Rectal smooth muscle tissue (tissue), 1 donor: Measurements from ENCODE around the gene ZBTB1.
"Not testable (repeated sequence)": the region's sequence is repeated elsewhere in the genome, so short reads cannot be mapped to it uniquely, and the experiment has no call there.

Experiments used
- H3K27ac ChIP-seq: one replicate; pipeline ENCODE4 v1.7.0; 2013; ENCODE audit warnings: low read depth, low read length, inconsistent platforms
- H3K27me3 ChIP-seq: one replicate; pipeline ENCODE4 v1.7.0; 2013; ENCODE audit warnings: low read length; ENCODE audit not compliant: control insufficient read depth, insufficient read depth
- H3K36me3 ChIP-seq: one replicate; pipeline ENCODE4 v1.7.0; 2013; ENCODE audit warnings: low read length; ENCODE audit not compliant: control insufficient read depth, insufficient read depth
- H3K4me1 ChIP-seq: one replicate; pipeline ENCODE4 v1.7.0; 2013; ENCODE audit warnings: low read length; ENCODE audit not compliant: control insufficient read depth, insufficient read depth
- H3K4me3 ChIP-seq: one replicate; pipeline ENCODE4 v1.7.0; 2013; ENCODE audit warnings: low read length
- H3K9ac ChIP-seq: one replicate; pipeline ENCODE4 v1.7.0; 2013; ENCODE audit warnings: low read length

Gene ZBTB1

DNA sequence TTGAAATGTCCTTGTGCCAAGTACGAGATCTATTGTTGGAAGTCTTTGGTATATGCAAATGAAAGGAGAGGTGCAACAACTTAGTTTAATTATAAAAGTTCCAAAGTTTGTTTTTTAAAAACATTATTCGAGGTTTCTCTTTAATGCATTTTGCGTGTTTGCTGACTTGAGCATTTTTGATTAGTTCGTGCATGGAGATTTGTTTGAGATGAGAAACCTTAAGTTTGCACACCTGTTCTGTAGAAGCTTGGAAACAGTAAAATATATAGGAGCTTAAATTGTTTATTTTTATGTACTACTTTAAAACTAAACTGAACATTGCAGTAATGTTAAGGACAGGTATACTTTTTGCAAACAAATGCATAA is 38.2 kb downstream of the ZBTB1 start:
- Histone ChIP-seq H3K36me3 (no peaks in the 10 kb centered on the region), H3K27ac (peak overlapping the region; percentile 75), H3K9ac (no peak overlapping the region), H3K4me1 (no peaks in the 10 kb centered on the region), H3K4me3 (peak overlapping the region; percentile 72), H3K27me3 (no peaks in the 10 kb centered on the region)

- H3K9ac ChIP-seq, result no peak overlapping the region
- no peaks in the 10 kb centered on the region for H3K36me3 ChIP-seq
- peaks cover 2% of the 10 kb centered on the region for H3K4me1 ChIP-seq
- H3K27ac ChIP-seq, result no peak overlapping the region
- H3K27me3 ChIP-seq, result no peaks in the 10 kb centered on the region
- no peak overlapping the region for H3K4me3 ChIP-seq
Observed at GRCh38 chr14:64544607-64545312, 40.2 kb downstream of the ZBTB1 start.

DNA sequence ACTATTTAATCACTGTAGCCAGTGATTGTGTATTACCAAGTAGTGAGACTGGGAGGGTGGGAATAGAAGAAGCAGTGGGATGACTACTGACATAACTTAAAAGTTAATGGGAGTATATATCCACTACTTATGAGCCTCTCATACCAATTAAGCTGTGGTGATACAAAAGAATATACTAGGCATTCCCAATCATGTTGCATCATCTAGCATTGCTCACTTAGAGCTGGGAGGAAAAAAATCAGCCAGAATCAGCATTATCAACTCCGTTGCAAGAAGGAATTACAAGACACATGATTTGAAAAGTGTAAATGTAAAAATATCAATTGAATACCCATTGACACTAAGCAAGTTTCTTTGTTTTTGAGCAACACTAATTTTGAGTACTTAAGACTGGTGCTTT is 44.4 kb downstream of the ZBTB1 start:
- no peak overlapping the region for H3K27ac ChIP-seq
- H3K36me3 ChIP-seq, result no peaks in the 10 kb centered on the region
- H3K9ac ChIP-seq, result no peak overlapping the region
- H3K27me3 ChIP-seq, result no peaks in the 10 kb centered on the region
- H3K4me1 ChIP-seq, result peaks cover 2% of the 10 kb centered on the region
- no peak overlapping the region for H3K4me3 ChIP-seq

DNA sequence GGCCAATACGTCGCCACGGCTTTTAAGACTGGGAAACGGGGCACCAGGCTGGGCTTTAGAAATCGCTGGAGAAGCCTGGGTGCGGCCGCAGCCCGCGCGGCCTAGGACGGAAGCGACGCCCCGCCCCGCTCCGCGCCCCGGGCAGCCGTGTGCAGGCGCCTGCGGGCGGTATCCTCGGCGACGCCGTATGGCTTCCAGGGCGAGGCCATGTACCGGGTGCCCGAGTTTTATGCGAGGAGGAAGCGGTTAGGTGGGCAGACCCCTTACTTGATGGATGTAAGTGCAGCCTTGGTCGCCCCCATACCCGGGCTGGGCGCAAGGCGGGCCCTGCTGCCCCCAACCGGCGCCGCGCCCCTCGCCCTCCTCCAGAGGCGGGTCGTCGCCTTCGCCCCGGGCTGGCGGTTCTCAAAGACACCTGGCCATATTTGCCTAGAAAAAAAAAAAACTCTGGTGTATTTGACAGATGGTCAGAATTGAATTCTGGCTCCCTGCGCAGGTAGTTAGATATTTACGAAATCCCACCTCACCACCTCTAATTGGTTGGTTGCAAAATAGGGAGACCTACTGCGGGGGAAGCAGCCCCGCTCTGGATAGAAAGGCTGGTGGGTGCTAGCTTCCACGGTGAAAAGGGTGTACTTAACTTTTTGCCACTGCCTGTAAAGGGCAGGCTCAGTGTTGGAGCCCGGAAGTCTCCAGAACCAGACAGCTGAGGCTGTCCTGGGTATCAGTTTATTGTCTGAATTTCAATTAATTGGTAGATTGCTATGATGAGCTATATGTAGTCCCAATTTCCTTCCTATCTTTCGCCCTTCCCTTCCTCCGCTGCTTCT is 45.4 kb downstream of the ZBTB1 start, which contains the start of gene PPP1R36:
Gene PPP1R36 (plus strand): TSS at position 171 of the 830 bp plus-strand sequence. CDS start 37 bp downstream, at position 208.
- H3K4me3 ChIP-seq, result peak within 1 kb of the TSS; percentile 69
- peak within 1 kb of the TSS; percentile 40 for H3K27ac ChIP-seq
- H3K9ac ChIP-seq, result peak within 1 kb of the TSS; percentile 40
- H3K4me1 ChIP-seq, result peaks cover 2% of the 10 kb centered on the region
- H3K27me3 ChIP-seq, result no peaks in the 10 kb centered on the region
- no peaks in the 10 kb centered on the region for H3K36me3 ChIP-seq

DNA sequence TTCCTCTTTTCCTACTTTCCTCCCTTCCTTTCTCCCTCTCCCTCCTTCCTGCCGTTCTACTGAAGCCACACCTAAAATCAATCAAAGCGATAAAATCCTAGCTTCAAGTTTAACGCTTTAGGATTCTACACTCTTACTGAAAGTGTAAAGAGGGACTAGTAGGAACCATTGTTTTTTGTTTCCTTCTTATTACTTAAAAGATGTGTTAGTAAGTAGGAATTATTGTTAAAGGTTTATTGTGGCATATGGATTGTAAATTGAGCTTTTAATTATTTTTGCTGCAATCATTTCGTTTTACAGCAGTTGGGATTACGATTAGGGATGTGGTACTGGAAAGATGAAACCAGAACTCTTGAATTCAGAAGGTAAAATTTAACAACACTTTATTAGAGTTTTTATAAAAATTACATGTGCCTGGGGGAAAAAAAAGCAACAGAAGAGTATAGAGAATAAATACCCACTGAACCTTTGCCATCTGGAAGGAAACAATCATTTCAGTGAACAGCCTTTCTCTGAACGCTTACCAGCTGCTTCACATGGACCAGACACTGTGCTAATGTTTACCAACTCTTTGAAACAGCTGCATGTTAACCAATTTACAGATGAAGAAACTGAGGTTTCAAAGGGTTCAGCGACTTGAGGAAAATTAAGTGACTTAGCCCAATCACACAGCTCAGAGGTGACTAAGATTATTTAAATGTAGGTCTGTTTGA is 46.2 kb downstream of the ZBTB1 start:
- H3K36me3 ChIP-seq, result no peaks in the 10 kb centered on the region
- no peak overlapping the region for H3K9ac ChIP-seq
- H3K4me3 ChIP-seq, result peak overlapping the region; percentile 69
- peaks cover 2% of the 10 kb centered on the region for H3K4me1 ChIP-seq
- no peak overlapping the region for H3K27ac ChIP-seq
- H3K27me3 ChIP-seq, result no peaks in the 10 kb centered on the region

DNA sequence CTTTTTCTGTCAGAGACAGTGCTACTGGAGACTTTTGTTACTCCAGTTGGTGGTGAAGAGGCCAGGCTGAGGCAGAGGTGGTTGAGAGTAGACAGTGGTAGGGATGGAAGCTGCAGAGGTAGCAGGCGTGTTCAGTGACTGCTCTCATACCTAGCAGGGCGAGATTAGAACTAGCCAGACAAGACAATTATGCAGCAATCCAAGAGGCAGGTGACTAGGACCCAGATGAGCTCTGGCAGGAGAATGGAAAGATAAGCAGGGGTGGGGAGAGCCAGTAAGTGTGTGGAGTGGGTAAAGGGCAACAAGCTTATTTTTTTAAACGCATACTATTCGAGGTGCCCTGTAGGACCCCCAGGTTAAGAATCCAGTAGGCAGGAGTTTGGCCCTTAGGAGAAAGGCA is 50.0 kb downstream of the ZBTB1 start:
- Histone ChIP-seq H3K27me3 (no peaks in the 10 kb centered on the region), H3K36me3 (no peaks in the 10 kb centered on the region), H3K4me3 (no peak overlapping the region), H3K9ac (no peak overlapping the region), H3K4me1 (peaks cover under 1% of the 10 kb centered on the region), H3K27ac (no peak overlapping the region)

GRCh38 chr14:64556526-64556925 is 52.0 kb downstream of the ZBTB1 start:
- H3K27ac ChIP-seq, result no peak overlapping the region
- no peaks in the 10 kb centered on the region for H3K4me1 ChIP-seq
- no peaks in the 10 kb centered on the region for H3K36me3 ChIP-seq
- H3K9ac ChIP-seq, result no peak overlapping the region
- no peak overlapping the region for H3K4me3 ChIP-seq
- no peaks in the 10 kb centered on the region for H3K27me3 ChIP-seq

GRCh38 chr14:64558216-64558615 is 53.6 kb downstream of the ZBTB1 start:
- H3K9ac ChIP-seq, H3K4me3 ChIP-seq, H3K4me1 ChIP-seq, H3K36me3 ChIP-seq, H3K27ac ChIP-seq, H3K27me3 ChIP-seq: not testable (repeated sequence)

DNA sequence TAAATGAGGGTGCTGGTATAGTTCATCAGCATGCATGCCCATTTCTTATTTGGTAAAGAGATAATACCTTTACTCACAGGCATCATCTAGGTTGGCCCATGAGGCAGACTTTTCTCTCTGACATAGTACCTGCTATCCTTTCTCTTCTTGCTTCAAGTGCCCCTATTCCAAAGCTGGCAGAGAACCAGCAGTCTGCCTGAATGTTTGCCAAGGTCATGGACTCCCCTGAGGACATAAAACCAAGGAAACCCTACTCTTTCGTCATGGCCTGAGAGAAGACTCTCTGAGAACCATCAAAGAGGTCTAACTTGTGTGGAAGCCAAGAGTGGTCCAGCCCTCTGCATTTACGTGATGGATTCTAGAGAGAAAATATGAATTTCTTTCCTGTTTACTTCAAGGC is 57.1 kb downstream of the ZBTB1 start:
- Histone ChIP-seq H3K27me3 (no peaks in the 10 kb centered on the region), H3K4me3 (no peak overlapping the region), H3K4me1 (peaks cover 4% of the 10 kb centered on the region), H3K36me3 (no peaks in the 10 kb centered on the region), H3K9ac (no peak overlapping the region), H3K27ac (no peak overlapping the region)

DNA sequence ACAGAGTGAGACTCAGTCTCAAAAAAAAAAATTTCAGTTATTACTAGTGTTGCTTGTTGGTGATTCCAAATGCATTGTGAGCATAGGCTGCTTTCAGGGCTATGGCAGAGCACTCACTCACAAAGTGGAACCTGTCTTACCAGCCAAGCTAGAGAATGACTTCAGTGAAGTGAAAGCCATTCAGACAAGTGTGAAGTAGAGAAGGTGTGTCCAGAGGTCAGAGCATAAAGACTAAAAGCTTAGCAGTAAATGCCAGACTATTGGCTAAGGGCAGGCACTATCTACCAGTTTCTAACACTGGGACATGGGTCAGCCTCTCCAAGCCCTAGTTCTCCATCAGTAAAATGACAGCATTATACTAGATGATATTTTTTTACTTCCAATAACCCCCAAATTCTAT is 57.9 kb downstream of the ZBTB1 start:
- Histone ChIP-seq H3K27ac (no peak overlapping the region), H3K4me1 (peaks cover 10% of the 10 kb centered on the region), H3K36me3 (no peaks in the 10 kb centered on the region), H3K27me3 (no peaks in the 10 kb centered on the region), H3K9ac (no peak overlapping the region), H3K4me3 (no peak overlapping the region)

- Histone ChIP-seq H3K9ac (no peak overlapping the region), H3K27ac (no peak overlapping the region), H3K4me3 (no peak overlapping the region), H3K27me3 (no peaks in the 10 kb centered on the region), H3K36me3 (no peaks in the 10 kb centered on the region), H3K4me1 (peaks cover 15% of the 10 kb centered on the region)
Observed at GRCh38 chr14:64563696-64564095, 59.1 kb downstream of the ZBTB1 start.

DNA sequence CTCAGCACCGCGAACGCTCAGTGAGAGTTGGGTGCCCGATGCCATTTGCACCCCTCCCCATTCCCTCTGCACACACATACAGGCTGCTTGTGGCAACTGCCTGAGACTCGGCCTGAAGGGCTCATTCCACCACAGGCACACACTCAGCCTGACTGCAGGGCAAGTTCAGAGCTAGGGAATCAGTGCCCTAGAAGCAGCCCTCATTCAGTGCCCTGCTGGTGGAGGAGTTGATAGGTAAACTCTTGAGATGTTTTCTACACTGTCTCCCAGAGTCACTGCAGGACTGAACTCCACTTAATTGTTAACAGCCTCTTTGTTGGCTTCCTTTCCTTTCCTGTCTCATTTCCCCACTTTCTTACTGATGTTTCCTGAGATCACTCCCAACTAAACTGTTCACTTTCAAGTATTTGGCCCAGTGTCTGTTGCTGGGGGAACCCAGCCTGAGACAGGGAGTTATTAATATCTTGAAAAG is 62.1 kb downstream of the ZBTB1 start:
- peaks cover 20% of the 10 kb centered on the region for H3K4me1 ChIP-seq
- peak overlapping the region; percentile 85 for H3K27ac ChIP-seq
- H3K9ac ChIP-seq, result no peak overlapping the region
- no peaks in the 10 kb centered on the region for H3K36me3 ChIP-seq
- H3K27me3 ChIP-seq, result no peaks in the 10 kb centered on the region
- H3K4me3 ChIP-seq, result peak overlapping the region; percentile 7
